ENCODE results near the gene SEMA5B.

DNA sequence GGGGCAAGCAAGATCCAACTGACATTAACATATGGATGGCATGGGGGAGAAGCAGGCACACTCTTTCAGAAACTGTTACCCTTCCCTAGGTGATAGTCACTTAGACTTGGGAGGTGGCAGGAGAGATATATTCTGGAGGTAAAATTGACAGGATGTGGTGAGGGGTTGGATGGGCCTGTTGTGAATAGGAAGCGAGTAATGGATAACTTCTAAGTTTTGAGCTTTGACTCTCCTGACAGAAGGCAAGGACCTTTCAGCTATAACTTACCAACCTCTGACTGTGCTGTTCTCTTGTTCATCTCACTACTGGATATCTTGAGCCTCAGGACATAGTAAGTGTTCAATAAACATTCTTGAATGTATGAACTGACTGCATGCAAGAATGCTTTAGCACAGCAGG lies 37.4 kb upstream of the SEMA5B start:
- no peak for TF ChIP-seq ZNF311 (tag by site-specific recombination; IDR thresholded peaks at IDR 0.05; ENCODE audit: borderline replicate concordance)
- TF ChIP-seq, protein P1, sequence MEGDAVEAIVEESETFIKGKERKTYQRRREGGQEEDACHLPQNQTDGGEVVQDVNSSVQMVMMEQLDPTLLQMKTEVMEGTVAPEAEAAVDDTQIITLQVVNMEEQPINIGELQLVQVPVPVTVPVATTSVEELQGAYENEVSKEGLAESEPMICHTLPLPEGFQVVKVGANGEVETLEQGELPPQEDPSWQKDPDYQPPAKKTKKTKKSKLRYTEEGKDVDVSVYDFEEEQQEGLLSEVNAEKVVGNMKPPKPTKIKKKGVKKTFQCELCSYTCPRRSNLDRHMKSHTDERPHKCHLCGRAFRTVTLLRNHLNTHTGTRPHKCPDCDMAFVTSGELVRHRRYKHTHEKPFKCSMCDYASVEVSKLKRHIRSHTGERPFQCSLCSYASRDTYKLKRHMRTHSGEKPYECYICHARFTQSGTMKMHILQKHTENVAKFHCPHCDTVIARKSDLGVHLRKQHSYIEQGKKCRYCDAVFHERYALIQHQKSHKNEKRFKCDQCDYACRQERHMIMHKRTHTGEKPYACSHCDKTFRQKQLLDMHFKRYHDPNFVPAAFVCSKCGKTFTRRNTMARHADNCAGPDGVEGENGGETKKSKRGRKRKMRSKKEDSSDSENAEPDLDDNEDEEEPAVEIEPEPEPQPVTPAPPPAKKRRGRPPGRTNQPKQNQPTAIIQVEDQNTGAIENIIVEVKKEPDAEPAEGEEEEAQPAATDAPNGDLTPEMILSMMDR (tag by site-specific recombination; IDR thresholded peaks at IDR 0.05), result no peak
- TF ChIP-seq ZNF133 (tag by site-specific recombination; IDR thresholded peaks at IDR 0.05), result no peak
- TF ChIP-seq ZNF362 (tag by site-specific recombination; IDR thresholded peaks at IDR 0.05), result no peak
- TF ChIP-seq, protein P2, sequence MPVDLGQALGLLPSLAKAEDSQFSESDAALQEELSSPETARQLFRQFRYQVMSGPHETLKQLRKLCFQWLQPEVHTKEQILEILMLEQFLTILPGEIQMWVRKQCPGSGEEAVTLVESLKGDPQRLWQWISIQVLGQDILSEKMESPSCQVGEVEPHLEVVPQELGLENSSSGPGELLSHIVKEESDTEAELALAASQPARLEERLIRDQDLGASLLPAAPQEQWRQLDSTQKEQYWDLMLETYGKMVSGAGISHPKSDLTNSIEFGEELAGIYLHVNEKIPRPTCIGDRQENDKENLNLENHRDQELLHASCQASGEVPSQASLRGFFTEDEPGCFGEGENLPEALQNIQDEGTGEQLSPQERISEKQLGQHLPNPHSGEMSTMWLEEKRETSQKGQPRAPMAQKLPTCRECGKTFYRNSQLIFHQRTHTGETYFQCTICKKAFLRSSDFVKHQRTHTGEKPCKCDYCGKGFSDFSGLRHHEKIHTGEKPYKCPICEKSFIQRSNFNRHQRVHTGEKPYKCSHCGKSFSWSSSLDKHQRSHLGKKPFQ (tag by site-specific recombination; IDR thresholded peaks at IDR 0.05), result no peak
- TF ChIP-seq ZNF174 (tag by site-specific recombination; IDR thresholded peaks at IDR 0.05), result no peak
- TF ChIP-seq ZNF132 (tag by site-specific recombination; IDR thresholded peaks at IDR 0.05; ENCODE audit: borderline replicate concordance), result no peak
- TF ChIP-seq ZEB2 (tag by site-specific recombination; IDR thresholded peaks at IDR 0.05), result no peak
- TF ChIP-seq SP7 (tag by site-specific recombination; IDR thresholded peaks at IDR 0.05), result no peak
- TF ChIP-seq, protein P3, sequence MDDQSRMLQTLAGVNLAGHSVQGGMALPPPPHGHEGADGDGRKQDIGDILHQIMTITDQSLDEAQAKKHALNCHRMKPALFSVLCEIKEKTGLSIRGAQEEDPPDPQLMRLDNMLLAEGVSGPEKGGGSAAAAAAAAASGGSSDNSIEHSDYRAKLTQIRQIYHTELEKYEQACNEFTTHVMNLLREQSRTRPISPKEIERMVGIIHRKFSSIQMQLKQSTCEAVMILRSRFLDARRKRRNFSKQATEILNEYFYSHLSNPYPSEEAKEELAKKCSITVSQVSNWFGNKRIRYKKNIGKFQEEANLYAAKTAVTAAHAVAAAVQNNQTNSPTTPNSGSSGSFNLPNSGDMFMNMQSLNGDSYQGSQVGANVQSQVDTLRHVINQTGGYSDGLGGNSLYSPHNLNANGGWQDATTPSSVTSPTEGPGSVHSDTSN (CRISPR knock-in tag; IDR thresholded peaks at IDR 0.05), result no peak
- TF ChIP-seq ZNF555 (tag by site-specific recombination; conservative IDR thresholded peaks at IDR 0.05), result no peak
- TF ChIP-seq, protein P4, sequence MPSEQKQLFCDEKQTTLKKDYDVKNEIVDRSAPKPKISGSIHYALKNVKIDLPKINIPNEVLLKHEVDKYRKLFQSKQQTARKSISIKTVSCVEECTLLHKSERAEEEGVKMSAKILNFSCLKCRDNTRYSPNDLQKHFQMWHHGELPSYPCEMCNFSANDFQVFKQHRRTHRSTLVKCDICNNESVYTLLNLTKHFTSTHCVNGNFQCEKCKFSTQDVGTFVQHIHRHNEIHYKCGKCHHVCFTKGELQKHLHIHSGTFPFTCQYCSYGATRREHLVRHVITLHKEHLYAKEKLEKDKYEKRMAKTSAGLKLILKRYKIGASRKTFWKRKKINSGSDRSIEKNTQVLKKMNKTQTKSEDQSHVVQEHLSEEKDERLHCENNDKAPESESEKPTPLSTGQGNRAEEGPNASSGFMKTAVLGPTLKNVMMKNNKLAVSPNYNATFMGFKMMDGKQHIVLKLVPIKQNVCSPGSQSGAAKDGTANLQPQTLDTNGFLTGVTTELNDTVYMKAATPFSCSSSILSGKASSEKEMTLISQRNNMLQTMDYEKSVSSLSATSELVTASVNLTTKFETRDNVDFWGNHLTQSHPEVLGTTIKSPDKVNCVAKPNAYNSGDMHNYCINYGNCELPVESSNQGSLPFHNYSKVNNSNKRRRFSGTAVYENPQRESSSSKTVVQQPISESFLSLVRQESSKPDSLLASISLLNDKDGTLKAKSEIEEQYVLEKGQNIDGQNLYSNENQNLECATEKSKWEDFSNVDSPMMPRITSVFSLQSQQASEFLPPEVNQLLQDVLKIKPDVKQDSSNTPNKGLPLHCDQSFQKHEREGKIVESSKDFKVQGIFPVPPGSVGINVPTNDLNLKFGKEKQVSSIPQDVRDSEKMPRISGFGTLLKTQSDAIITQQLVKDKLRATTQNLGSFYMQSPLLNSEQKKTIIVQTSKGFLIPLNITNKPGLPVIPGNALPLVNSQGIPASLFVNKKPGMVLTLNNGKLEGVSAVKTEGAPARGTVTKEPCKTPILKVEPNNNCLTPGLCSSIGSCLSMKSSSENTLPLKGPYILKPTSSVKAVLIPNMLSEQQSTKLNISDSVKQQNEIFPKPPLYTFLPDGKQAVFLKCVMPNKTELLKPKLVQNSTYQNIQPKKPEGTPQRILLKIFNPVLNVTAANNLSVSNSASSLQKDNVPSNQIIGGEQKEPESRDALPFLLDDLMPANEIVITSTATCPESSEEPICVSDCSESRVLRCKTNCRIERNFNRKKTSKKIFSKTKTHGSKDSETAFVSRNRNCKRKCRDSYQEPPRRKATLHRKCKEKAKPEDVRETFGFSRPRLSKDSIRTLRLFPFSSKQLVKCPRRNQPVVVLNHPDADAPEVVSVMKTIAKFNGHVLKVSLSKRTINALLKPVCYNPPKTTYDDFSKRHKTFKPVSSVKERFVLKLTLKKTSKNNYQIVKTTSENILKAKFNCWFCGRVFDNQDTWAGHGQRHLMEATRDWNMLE (tag by site-specific recombination; conservative IDR thresholded peaks at IDR 0.05; ENCODE audit: low read depth), result no peak

Data from HEK293 (cell line).